Measurements from ENCODE around the gene FRAS1.

DNA sequence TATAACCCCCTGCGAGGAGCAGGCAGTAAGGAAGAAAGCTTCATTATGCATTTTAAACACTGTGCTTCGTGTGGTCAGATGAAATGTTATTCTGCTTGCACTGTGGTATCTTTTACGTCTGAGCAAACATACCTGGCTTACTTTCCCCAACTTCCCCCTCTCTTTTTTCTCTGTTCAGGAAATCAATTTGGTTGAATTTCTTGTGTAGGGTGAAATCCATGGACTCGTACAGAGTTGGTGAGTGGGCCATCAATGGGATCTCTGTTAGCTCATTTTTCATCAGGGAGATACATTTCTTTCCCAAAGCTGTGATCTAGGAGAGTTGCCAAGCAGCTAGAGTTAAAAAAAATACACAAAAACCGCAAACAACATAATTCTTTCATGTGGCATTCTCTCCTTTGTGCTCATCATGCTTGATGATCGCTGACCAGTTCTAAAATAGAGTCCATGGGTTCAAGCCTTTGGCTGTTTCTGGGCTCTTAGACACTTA lies 98.5 kb downstream of the FRAS1 start:
- TF ChIP-seq, protein P1, sequence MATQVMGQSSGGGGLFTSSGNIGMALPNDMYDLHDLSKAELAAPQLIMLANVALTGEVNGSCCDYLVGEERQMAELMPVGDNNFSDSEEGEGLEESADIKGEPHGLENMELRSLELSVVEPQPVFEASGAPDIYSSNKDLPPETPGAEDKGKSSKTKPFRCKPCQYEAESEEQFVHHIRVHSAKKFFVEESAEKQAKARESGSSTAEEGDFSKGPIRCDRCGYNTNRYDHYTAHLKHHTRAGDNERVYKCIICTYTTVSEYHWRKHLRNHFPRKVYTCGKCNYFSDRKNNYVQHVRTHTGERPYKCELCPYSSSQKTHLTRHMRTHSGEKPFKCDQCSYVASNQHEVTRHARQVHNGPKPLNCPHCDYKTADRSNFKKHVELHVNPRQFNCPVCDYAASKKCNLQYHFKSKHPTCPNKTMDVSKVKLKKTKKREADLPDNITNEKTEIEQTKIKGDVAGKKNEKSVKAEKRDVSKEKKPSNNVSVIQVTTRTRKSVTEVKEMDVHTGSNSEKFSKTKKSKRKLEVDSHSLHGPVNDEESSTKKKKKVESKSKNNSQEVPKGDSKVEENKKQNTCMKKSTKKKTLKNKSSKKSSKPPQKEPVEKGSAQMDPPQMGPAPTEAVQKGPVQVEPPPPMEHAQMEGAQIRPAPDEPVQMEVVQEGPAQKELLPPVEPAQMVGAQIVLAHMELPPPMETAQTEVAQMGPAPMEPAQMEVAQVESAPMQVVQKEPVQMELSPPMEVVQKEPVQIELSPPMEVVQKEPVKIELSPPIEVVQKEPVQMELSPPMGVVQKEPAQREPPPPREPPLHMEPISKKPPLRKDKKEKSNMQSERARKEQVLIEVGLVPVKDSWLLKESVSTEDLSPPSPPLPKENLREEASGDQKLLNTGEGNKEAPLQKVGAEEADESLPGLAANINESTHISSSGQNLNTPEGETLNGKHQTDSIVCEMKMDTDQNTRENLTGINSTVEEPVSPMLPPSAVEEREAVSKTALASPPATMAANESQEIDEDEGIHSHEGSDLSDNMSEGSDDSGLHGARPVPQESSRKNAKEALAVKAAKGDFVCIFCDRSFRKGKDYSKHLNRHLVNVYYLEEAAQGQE (IDR thresholded peaks at IDR 0.05; ENCODE audit: insufficient read depth in 1 of 2, low read depth in 2 of 2, low read length in 2 of 2) = no peak
- no peak for TF ChIP-seq POLR2AphosphoS5 (IDR thresholded peaks at IDR 0.05; ENCODE audit: low read depth, low read length)

Measured in PFSK-1 (cell line).